ENCODE data around the gene EOLA1. TPM values are rescaled to one million over a fixed set of nuclear protein-coding genes. Genes with fewer than 3 reads are reported as not detected.
"Not testable (repeated sequence)": the region's sequence is repeated elsewhere in the genome, so short reads cannot be mapped to it uniquely, and the experiment has no call there.

EOLA1 gene
- total RNA-seq, 1 experiment from 2014 or later = 17.8 TPM

GRCh38 chrX:149521438-149521837, 19.4 kb upstream of the EOLA1 start:
- CTCF ChIA-PET = no interaction called here
- TF ChIP-seq CTCF (IDR thresholded peaks at IDR 0.05; ENCODE audit: unreplicated experiment) = no peak
- DNase-seq = no peak
- Mint-ChIP-seq H3K27ac (ENCODE audit: unreplicated experiment) (no peak overlapping the region), H3K4me1 (ENCODE audit: low read depth, unreplicated experiment) (peaks cover 29% of the 10 kb centered on the region), H3K27me3 (ENCODE audit: unreplicated experiment) (no peaks in the 10 kb centered on the region), H3K36me3 (ENCODE audit: insufficient read depth, unreplicated experiment) (peaks cover 14% of the 10 kb centered on the region), H3K4me3 (ENCODE audit: low read depth, unreplicated experiment) (no peak overlapping the region), H3K9me3 (ENCODE audit: low read depth, unreplicated experiment) (no peaks in the 10 kb centered on the region)
- BruUV-seq (replicated peaks) = no TSS peak
- intact Hi-C loops (cut with micrococcal nuclease; ENCODE audit: unreplicated experiment) = no loop called here

- TF ChIP-seq CTCF (IDR thresholded peaks at IDR 0.05; ENCODE audit: unreplicated experiment) = no peak
- Mint-ChIP-seq H3K4me1 (ENCODE audit: low read depth, unreplicated experiment) (peaks cover 29% of the 10 kb centered on the region), H3K36me3 (ENCODE audit: insufficient read depth, unreplicated experiment) (peaks cover 14% of the 10 kb centered on the region), H3K9me3 (ENCODE audit: low read depth, unreplicated experiment) (no peaks in the 10 kb centered on the region), H3K4me3 (ENCODE audit: low read depth, unreplicated experiment) (no peak overlapping the region), H3K27ac (ENCODE audit: unreplicated experiment) (peak overlapping the region; percentile 66), H3K27me3 (ENCODE audit: unreplicated experiment) (no peaks in the 10 kb centered on the region)
- CTCF ChIA-PET = interaction anchor here (1.1 kb wide), 1 partner anchor 11 kb away, joined by 4 read pairs; no protein-coding TSS in a partner anchor
- BruUV-seq (replicated peaks) = no TSS peak
- peak; percentile 19 for DNase-seq
- intact Hi-C loops (cut with micrococcal nuclease; ENCODE audit: unreplicated experiment) = no loop called here
Observed at GRCh38 chrX:149522916-149523315, 17.9 kb upstream of the EOLA1 start.

DNA sequence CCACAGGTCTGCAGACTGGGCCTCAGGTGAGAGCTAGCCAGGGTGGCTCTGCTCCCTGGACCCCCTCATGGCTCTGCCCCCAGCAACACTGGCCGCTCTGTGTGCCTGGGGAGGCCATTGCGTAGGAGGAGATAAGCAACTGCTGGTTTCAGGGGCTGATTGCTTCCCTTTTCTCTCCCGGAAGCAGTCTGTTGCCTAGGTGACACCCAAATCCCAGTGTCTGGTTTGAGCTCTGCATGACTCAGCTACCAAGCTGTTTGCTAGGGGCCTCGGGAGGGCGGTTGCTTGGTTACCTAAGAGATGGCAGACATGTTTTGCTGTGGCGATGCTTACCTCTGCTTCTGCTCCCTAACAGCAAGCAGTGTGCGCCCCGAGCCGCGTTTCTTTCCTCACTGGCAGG, 15.4 kb upstream of the EOLA1 start:
- Mint-ChIP-seq H3K4me1 (ENCODE audit: low read depth, unreplicated experiment) (peaks cover 15% of the 10 kb centered on the region), H3K36me3 (ENCODE audit: insufficient read depth, unreplicated experiment) (peaks cover 20% of the 10 kb centered on the region)
- BruUV-seq (replicated peaks); H3K9me3 Mint-ChIP-seq (ENCODE audit: low read depth, unreplicated experiment); intact Hi-C loops (cut with micrococcal nuclease; ENCODE audit: unreplicated experiment); H3K27me3 Mint-ChIP-seq (ENCODE audit: unreplicated experiment); CTCF ChIA-PET; H3K27ac Mint-ChIP-seq (ENCODE audit: unreplicated experiment); H3K4me3 Mint-ChIP-seq (ENCODE audit: low read depth, unreplicated experiment): not testable (repeated sequence)
- peak; percentile 66 for DNase-seq

GRCh38 chrX:149525903-149526302, 14.9 kb upstream of the EOLA1 start:
- H3K4me3 Mint-ChIP-seq (ENCODE audit: low read depth, unreplicated experiment); H3K27me3 Mint-ChIP-seq (ENCODE audit: unreplicated experiment); H3K9me3 Mint-ChIP-seq (ENCODE audit: low read depth, unreplicated experiment); DNase-seq; H3K27ac Mint-ChIP-seq (ENCODE audit: unreplicated experiment); BruUV-seq (replicated peaks); intact Hi-C loops (cut with micrococcal nuclease; ENCODE audit: unreplicated experiment): not testable (repeated sequence)
- Mint-ChIP-seq H3K36me3 (ENCODE audit: insufficient read depth, unreplicated experiment) (peaks cover 20% of the 10 kb centered on the region), H3K4me1 (ENCODE audit: low read depth, unreplicated experiment) (peaks cover 15% of the 10 kb centered on the region)
- CTCF ChIA-PET = interaction anchor here (1.0 kb wide), 1 partner anchor 14 kb away, joined by 3 read pairs; no protein-coding TSS in a partner anchor

DNA sequence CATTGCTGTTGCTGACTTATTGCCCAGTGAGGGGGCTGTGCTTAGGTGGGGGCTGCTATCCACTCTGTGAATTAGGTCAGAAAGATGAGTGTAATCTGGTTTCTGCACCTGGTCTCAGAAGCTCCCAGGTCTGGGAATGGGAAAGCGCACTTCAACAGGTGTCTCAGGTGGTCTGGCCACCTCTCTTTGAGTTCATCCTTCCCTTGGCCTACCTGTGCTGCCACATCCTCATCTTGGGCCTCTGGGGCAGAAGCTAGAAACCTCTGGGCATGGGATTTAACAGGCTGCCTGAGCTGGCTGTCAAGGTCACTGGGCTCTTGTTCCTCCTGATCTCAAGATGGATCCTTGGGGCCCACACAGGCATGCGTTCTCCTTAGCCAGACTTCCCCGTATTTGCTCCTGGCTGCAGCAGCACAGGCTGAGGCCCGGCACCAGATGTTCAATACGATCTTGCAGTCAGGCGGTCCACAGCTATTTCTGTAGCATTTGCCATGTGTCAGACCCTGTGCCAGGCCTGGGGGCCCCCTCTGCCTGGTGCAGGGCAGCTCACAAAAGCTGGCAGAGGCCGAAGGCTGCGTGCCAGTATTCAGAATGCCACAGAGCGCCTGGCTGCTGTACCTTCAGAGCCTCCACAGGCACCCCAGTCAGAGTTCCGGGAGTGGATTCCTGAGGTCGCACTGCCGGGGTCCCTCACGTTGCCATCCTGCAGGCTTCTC, 14.3 kb upstream of the EOLA1 start:
- H3K27me3 Mint-ChIP-seq (ENCODE audit: unreplicated experiment); intact Hi-C loops (cut with micrococcal nuclease; ENCODE audit: unreplicated experiment); DNase-seq; H3K4me3 Mint-ChIP-seq (ENCODE audit: low read depth, unreplicated experiment); H3K27ac Mint-ChIP-seq (ENCODE audit: unreplicated experiment); H3K9me3 Mint-ChIP-seq (ENCODE audit: low read depth, unreplicated experiment); BruUV-seq (replicated peaks): not testable (repeated sequence)
- Mint-ChIP-seq H3K4me1 (ENCODE audit: low read depth, unreplicated experiment) (peaks cover 15% of the 10 kb centered on the region), H3K36me3 (ENCODE audit: insufficient read depth, unreplicated experiment) (peaks cover 20% of the 10 kb centered on the region)
- CTCF ChIA-PET = interaction anchor here (0.6 to 1.0 kb wide), 2 partner anchors 14 kb away, joined by 3 to 5 read pairs; no protein-coding TSS in a partner anchor

- no peak overlapping the region for H3K27ac Mint-ChIP-seq (ENCODE audit: unreplicated experiment)
- peaks cover 12% of the 10 kb centered on the region for H3K36me3 Mint-ChIP-seq (ENCODE audit: insufficient read depth, unreplicated experiment)
- TF ChIP-seq CTCF (IDR thresholded peaks at IDR 0.05; ENCODE audit: unreplicated experiment) = no peak
- DNase-seq = peak; percentile 39
- no peaks in the 10 kb centered on the region for H3K27me3 Mint-ChIP-seq (ENCODE audit: unreplicated experiment)
- CTCF ChIA-PET = interaction anchor here (0.9 to 1.0 kb wide), 2 partner anchors 13 to 15 kb away, joined by 3 to 7 read pairs; partner anchors contain the start of gene EOLA1
- H3K4me3 Mint-ChIP-seq (ENCODE audit: low read depth, unreplicated experiment) = no peak overlapping the region
- H3K4me1 Mint-ChIP-seq (ENCODE audit: low read depth, unreplicated experiment) = peaks cover 5% of the 10 kb centered on the region
- BruUV-seq (replicated peaks) = no TSS peak
- intact Hi-C loops (cut with micrococcal nuclease; ENCODE audit: unreplicated experiment) = no loop called here
- H3K9me3 Mint-ChIP-seq (ENCODE audit: low read depth, unreplicated experiment) = no peaks in the 10 kb centered on the region
Observed at GRCh38 chrX:149527705-149528104, 13.1 kb upstream of the EOLA1 start.
